ENCODE data around the gene HS3ST3B1. TPM values are rescaled to one million over a fixed set of nuclear protein-coding genes. Genes with fewer than 3 reads are reported as not detected.

Gene HS3ST3B1
- total RNA-seq, 2 experiments from 2014 or later, result 28.9 to 29.9 TPM

GRCh38 chr17:14317383-14317782 is 16.5 kb downstream of the HS3ST3B1 start:
- DNase-seq, result no peak
- H3K9me3 Mint-ChIP-seq, result no peaks in the 10 kb centered on the region
- peaks cover 59% of the 10 kb centered on the region for H3K36me3 Mint-ChIP-seq (ENCODE audit: low read depth)
- H3K4me1 Mint-ChIP-seq, result peaks cover 54% of the 10 kb centered on the region
- ChIA-PET POLR2A (no interaction called here), CTCF (interaction anchor here (1.4 kb wide), 1 partner anchor 41 kb away, joined by 3 read pairs; no protein-coding TSS in a partner anchor)
- H3K27ac Mint-ChIP-seq, result no peak overlapping the region
- no peak overlapping the region for H3K4me3 Mint-ChIP-seq
- no peaks in the 10 kb centered on the region for H3K27me3 Mint-ChIP-seq

- H3K27ac Mint-ChIP-seq, result no peak overlapping the region
- no peak overlapping the region for H3K4me3 Mint-ChIP-seq
- H3K9me3 Mint-ChIP-seq, result no peaks in the 10 kb centered on the region
- DNase-seq, result no peak
- ChIA-PET POLR2A (no interaction called here), CTCF (no interaction called here)
- H3K4me1 Mint-ChIP-seq, result peaks cover 52% of the 10 kb centered on the region
- no peaks in the 10 kb centered on the region for H3K27me3 Mint-ChIP-seq
- peaks cover 55% of the 10 kb centered on the region for H3K36me3 Mint-ChIP-seq (ENCODE audit: low read depth)
These were observed 17.4 kb downstream of the HS3ST3B1 start for GRCh38 chr17:14318109-14318917.

DNA sequence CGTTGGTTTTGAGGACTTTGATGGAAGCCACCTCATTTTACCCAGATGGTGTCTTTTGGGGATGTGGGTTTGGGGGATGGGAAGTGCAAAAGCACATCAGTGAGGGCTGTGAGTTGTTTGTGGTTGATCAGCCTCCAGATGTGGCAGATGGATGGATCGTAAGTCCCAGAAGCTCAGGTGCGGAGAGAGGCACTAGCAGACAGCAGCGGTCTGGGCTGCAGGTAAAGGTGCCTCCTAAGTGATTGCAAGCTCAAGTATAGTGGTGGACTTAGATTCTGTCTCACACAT is 18.0 kb downstream of the HS3ST3B1 start:
- Mint-ChIP-seq H3K36me3 (ENCODE audit: low read depth) (peaks cover 52% of the 10 kb centered on the region), H3K4me3 (no peak overlapping the region), H3K27ac (no peak overlapping the region), H3K9me3 (no peaks in the 10 kb centered on the region), H3K4me1 (peaks cover 52% of the 10 kb centered on the region), H3K27me3 (no peaks in the 10 kb centered on the region)
- ChIA-PET POLR2A (no interaction called here), CTCF (no interaction called here)
- DNase-seq, result no peak

DNA sequence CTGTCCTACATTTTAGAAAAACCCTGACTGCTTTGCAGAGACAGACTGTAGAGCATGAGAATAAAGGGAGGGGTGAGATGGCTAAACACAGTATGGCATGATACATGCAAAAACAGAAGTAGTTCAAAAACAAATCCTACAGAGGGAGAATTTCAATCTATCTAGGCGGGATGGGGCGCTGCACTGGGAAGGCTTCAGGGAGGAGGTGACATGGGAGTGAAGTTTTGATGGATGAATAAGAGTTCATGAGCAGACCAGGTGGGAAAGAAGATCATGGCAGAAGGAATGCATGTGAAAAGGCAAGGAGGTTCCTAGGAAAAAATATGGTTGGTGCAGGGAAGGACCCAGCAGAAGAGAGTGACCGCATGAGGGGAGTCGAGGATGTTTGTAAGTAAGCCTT is 19.2 kb downstream of the HS3ST3B1 start:
- Mint-ChIP-seq H3K4me3 (no peak overlapping the region), H3K27me3 (no peaks in the 10 kb centered on the region), H3K36me3 (ENCODE audit: low read depth) (peaks cover 46% of the 10 kb centered on the region), H3K27ac (no peak overlapping the region), H3K4me1 (peaks cover 52% of the 10 kb centered on the region), H3K9me3 (no peaks in the 10 kb centered on the region)
- no peak for DNase-seq
- POLR2A ChIA-PET, result no interaction called here
- CTCF ChIA-PET, result interaction anchor here (1.0 to 2.9 kb wide), 2 partner anchors 11 to 18 kb away, joined by 3 to 10 read pairs; partner anchors contain the start of gene HS3ST3B1

- no peak for DNase-seq
- Mint-ChIP-seq H3K36me3 (ENCODE audit: low read depth) (peaks cover 47% of the 10 kb centered on the region), H3K27ac (peak overlapping the region; percentile 27), H3K9me3 (no peaks in the 10 kb centered on the region), H3K4me1 (peaks cover 51% of the 10 kb centered on the region), H3K4me3 (no peak overlapping the region), H3K27me3 (no peaks in the 10 kb centered on the region)
- CTCF ChIA-PET, result interaction anchor here (1.0 to 2.9 kb wide), 2 partner anchors 10 to 19 kb away, joined by 3 to 10 read pairs; partner anchors contain the start of gene HS3ST3B1
- POLR2A ChIA-PET, result interaction anchor here (1.3 to 1.6 kb wide), 2 partner anchors 20 to 30 kb away, joined by 4 to 7 read pairs; partner anchors contain the start of gene HS3ST3B1
These were observed 20.0 kb downstream of the HS3ST3B1 start for GRCh38 chr17:14320734-14321475.

DNA sequence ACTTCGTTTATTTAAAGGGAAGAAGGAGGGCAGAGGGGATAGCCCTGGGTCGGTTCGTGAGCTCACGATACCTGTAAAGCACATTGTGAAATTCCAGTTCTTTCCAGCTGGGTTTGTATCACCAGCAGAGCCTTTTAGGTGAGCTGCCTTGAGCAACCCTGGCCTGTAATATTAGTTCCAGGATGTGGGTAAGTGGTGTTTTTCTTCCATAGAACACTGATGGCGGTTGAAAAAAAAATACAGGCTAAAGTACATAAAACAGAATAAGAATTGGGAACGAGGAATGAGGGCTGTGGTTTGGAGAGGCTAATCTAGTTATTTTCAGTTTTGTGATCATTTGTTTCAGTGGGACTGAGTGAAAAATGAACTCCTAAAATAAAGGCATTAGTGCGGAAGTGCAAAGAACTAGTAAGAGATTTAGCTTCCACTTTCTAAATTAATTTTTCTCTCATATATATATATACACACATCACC is 20.6 kb downstream of the HS3ST3B1 start:
- Mint-ChIP-seq H3K27ac (peak overlapping the region; percentile 27), H3K4me3 (peak overlapping the region; percentile 14), H3K9me3 (no peaks in the 10 kb centered on the region), H3K36me3 (ENCODE audit: low read depth) (peaks cover 44% of the 10 kb centered on the region), H3K4me1 (peaks cover 46% of the 10 kb centered on the region), H3K27me3 (no peaks in the 10 kb centered on the region)
- POLR2A ChIA-PET, result interaction anchor here (1.3 to 1.6 kb wide), 2 partner anchors 21 to 30 kb away, joined by 4 to 7 read pairs; partner anchors contain the start of gene HS3ST3B1
- DNase-seq, result no peak
- CTCF ChIA-PET, result interaction anchor here (2.9 kb wide), 1 partner anchor 20 kb away, joined by 10 read pairs; the partner anchor contains the start of gene HS3ST3B1

DNA sequence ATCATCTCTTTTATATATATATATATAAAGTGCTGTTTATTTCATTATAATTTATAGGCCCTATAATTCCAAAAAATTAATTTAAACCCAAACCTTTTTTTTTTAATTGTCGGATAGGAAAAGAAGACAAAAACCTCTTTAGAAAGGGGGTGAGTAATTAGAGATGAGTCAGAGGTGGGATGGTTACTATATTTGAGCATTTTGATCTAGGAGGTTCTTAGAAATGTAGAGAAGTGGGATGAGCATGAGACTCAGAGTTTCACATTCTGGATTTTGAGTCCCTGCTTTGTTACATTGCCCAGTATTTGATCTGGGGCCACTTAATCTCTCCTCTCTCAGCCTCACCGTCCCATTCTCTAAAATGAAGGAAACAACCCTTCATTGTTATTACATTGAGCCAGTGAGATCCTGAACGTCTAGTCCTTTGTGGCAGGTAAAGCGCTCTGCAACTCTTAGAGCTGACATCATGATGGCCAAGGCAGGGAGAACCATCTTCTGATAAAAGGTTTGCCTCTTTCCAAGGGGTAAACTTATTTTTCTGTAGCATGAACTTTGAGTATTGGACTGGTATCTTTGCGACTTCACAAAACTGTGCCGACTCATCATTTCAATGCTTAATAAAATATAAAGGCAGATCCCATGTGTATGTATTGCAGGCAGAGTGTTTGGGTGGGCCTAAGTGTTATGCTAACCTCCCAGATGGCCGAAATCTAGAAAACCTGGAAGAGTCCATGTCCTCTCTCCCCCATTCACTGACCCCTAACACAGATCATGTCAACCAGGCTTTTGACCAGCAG is 21.3 kb downstream of the HS3ST3B1 start:
- CTCF ChIA-PET, result interaction anchor here (2.9 kb wide), 1 partner anchor 20 kb away, joined by 10 read pairs; the partner anchor contains the start of gene HS3ST3B1
- H3K27ac Mint-ChIP-seq, result no peak overlapping the region
- no peaks in the 10 kb centered on the region for H3K9me3 Mint-ChIP-seq
- peaks cover 40% of the 10 kb centered on the region for H3K36me3 Mint-ChIP-seq (ENCODE audit: low read depth)
- no peak overlapping the region for H3K4me3 Mint-ChIP-seq
- peaks cover 45% of the 10 kb centered on the region for H3K4me1 Mint-ChIP-seq
- POLR2A ChIA-PET, result interaction anchor here (1.6 kb wide), 1 partner anchor 21 kb away, joined by 7 read pairs; the partner anchor contains the start of gene HS3ST3B1
- DNase-seq, result no peak
- no peaks in the 10 kb centered on the region for H3K27me3 Mint-ChIP-seq

- H3K27ac Mint-ChIP-seq, result no peak overlapping the region
- H3K9me3 Mint-ChIP-seq, result no peaks in the 10 kb centered on the region
- no peaks in the 10 kb centered on the region for H3K27me3 Mint-ChIP-seq
- no peak overlapping the region for H3K4me3 Mint-ChIP-seq
- no peak for DNase-seq
- peaks cover 38% of the 10 kb centered on the region for H3K36me3 Mint-ChIP-seq (ENCODE audit: low read depth)
- ChIA-PET CTCF (no interaction called here), POLR2A (interaction anchor here (0.7 kb wide), 1 partner anchor 21 kb away, joined by 3 read pairs; no protein-coding TSS in a partner anchor)
- peaks cover 38% of the 10 kb centered on the region for H3K4me1 Mint-ChIP-seq
These were observed 22.7 kb downstream of the HS3ST3B1 start for GRCh38 chr17:14323522-14323981.

DNA sequence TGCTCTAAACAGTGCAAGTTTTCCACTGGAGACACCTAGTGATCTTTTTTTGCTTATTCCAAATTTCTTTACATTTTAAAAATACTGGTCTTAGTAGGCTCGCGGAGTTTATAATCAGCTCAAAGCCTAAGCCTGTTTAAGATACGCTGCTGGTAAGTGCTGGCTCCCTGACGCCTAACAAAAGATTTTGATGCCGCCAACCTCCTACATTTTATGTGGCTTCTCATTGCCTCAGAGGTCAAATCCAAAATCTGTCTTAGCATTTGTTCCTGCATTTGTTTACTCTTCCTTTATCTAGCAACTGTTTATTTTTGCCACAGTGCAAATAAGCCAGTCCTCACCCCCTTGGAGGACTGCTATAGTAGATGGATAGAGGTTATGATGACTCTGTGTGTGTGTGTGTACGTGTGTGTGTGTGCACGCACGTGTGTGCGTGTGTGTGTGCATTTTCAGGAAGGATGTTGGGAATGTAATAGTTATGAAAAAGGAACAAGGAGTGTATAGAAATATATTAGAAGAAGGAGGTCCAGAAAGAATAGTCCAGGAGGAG is 24.8 kb downstream of the HS3ST3B1 start:
- peaks cover 40% of the 10 kb centered on the region for H3K4me1 Mint-ChIP-seq
- H3K27ac Mint-ChIP-seq, result no peak overlapping the region
- peaks cover 31% of the 10 kb centered on the region for H3K36me3 Mint-ChIP-seq (ENCODE audit: low read depth)
- POLR2A ChIA-PET, result no interaction called here
- CTCF ChIA-PET, result no interaction called here
- no peaks in the 10 kb centered on the region for H3K27me3 Mint-ChIP-seq
- no peak overlapping the region for H3K4me3 Mint-ChIP-seq
- no peaks in the 10 kb centered on the region for H3K9me3 Mint-ChIP-seq
- DNase-seq, result no peak

DNA sequence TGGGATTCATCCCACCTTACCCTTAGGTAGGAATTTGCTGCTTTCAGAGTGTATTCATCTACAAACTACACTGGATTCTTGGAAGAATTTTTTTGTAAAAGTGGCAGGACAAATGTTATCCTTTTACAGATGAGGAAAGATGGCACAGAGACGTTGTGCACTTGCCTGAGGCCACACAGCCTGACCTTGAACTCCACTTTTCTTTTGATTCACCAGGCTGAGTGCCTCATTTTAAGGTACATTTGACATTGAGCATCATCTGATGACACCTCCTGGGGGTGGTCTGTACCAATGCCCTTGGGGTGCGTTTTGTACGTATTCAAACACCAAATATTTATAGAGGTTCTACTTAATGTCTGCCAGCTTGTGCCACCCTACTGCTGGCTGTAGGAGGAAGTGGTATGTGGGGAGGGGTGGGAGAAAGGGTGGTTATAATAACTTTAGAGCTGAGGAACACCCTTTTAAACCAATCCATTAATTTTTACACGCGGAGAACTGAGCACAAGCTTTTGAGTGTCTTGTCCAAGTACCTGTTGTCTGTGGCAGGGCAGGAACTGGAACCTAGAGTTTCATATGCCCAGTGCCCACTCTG is 29.1 kb downstream of the HS3ST3B1 start:
- DNase-seq, result no peak
- H3K27ac Mint-ChIP-seq, result peak overlapping the region; percentile 51
- H3K4me3 Mint-ChIP-seq, result no peak overlapping the region
- H3K27me3 Mint-ChIP-seq, result no peaks in the 10 kb centered on the region
- ChIA-PET CTCF (no interaction called here), POLR2A (interaction anchor here (1.0 kb wide), 2 partner anchors 28 to 98 kb away, joined by 3 read pairs; no protein-coding TSS in a partner anchor)
- H3K9me3 Mint-ChIP-seq, result no peaks in the 10 kb centered on the region
- H3K4me1 Mint-ChIP-seq, result peaks cover 60% of the 10 kb centered on the region
- peaks cover 18% of the 10 kb centered on the region for H3K36me3 Mint-ChIP-seq (ENCODE audit: low read depth)

DNA sequence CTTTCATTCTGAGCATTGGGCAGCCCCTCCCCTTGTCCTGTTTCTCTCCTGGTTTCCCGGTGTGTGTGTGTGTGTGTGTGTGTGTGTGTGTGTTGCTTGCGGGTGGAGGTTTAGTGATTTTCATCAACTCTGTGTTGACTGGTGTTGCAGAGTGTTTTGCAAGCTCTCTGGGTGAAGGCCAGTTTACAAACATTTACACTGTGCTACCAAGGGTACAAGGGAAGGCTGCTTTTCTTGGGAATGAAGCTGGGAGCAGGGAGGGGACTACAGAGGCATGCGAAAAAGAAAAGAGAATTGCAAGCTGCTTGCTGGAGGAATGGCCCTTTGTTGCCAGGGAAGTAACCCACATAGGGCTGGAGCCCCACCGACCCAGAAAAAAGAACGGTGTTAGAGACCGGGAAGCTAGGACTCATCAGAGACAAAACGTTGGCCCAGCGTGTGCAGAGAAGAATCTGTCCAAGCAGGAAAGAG is 29.6 kb downstream of the HS3ST3B1 start:
- CTCF ChIA-PET, result interaction anchor here (0.8 kb wide), 1 partner anchor 10 kb away, joined by 3 read pairs; no protein-coding TSS in a partner anchor
- peak overlapping the region; percentile 51 for H3K27ac Mint-ChIP-seq
- H3K36me3 Mint-ChIP-seq (ENCODE audit: low read depth), result peaks cover 18% of the 10 kb centered on the region
- peaks cover 64% of the 10 kb centered on the region for H3K4me1 Mint-ChIP-seq
- H3K9me3 Mint-ChIP-seq, result no peaks in the 10 kb centered on the region
- H3K27me3 Mint-ChIP-seq, result no peaks in the 10 kb centered on the region
- POLR2A ChIA-PET, result interaction anchor here (1.0 kb wide), 2 partner anchors 28 to 97 kb away, joined by 3 read pairs; no protein-coding TSS in a partner anchor
- no peak overlapping the region for H3K4me3 Mint-ChIP-seq
- no peak for DNase-seq

All from activated CD4-positive, alpha-beta memory T cell treated with anti-CD3 and anti-CD28 coated beads, Interleukin-2, amount 10 ng/mL, durations not matched to agents 7 days and 5 days (primary cell).